ENCODE results near the gene SOCS6.

SOCS6 gene

DNA sequence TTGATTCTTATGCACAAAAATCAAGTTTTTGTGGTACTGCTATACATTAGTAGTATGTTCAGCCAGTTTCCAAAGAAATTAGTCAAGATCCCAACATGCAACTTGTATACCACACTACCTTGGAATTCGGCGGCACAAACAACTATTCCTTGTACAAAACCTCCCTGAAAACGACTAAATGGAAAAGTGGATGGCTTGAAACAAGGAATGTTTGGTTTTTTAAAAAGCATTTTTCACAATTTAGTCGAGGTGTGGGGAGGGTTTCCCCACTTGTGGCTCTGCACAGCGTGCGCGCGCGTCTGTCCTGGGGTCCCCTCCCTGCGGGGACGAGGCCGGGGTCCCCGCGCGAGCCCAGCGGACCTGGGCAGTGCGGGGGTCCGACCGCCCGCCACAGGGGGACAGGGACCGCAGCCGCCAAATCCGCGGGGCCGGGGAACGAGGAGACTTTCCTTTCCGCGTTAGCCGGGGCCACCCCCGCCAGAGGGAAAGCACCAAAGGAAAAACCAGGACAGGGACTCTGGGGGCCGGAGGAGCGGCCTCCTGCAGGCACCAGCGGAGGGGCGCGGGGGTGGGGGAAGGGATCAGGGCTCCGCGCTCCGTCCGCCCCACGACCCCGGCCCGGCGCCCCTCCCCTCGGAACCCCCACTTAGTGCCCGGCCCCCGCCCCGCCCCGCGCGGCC, 534 bp upstream of the SOCS6 start:
- DNase-seq (ENCODE audit: low spot score), result peak; percentile 78

DNA sequence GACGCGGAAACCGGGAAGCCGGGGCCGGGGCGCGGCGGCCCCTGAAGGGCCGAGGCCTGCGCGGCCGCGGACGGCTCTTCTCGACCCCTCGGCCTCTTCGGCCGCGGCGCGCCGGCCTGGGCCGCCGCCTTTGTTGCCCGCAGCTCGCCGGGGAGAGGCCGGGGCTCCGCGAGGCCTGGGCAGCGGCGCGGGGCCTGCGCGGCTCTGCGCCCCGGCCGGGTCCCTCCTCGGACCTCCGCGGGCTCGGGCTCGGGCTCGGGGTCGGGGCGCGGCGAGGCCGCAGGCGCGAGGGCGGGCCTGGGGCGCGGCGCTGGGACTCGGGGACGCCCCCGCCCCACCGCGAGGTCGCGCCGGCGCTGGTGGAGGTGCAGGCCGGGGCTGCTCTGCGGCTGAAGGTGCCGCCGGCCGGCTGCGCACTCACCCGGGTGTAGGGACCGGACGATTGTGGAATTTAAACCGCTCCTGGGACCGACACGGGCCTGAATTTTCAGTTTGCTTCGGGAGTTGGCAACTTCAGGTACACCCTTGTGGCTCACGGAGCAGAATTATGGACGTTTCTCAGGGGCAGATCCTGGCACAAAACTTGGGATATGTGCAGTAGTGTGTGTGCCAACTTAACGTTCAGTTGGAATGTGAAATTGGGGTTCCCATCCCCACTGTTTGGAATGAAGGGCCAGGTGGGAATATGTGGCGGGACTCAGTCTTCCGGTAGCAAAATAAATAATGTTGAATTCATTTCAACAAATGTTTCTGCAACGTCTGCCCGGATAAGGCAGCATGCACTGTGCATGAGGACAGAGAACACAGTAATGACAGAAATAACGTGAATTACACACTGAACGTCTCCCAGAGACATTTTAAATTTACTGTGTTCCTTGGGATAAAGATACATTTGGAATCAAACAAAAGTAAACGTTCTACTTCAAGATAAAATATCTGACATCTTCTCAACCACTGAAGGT, 787 bp downstream of the SOCS6 start:
- DNase-seq (ENCODE audit: low spot score), result peak; percentile 80

DNA sequence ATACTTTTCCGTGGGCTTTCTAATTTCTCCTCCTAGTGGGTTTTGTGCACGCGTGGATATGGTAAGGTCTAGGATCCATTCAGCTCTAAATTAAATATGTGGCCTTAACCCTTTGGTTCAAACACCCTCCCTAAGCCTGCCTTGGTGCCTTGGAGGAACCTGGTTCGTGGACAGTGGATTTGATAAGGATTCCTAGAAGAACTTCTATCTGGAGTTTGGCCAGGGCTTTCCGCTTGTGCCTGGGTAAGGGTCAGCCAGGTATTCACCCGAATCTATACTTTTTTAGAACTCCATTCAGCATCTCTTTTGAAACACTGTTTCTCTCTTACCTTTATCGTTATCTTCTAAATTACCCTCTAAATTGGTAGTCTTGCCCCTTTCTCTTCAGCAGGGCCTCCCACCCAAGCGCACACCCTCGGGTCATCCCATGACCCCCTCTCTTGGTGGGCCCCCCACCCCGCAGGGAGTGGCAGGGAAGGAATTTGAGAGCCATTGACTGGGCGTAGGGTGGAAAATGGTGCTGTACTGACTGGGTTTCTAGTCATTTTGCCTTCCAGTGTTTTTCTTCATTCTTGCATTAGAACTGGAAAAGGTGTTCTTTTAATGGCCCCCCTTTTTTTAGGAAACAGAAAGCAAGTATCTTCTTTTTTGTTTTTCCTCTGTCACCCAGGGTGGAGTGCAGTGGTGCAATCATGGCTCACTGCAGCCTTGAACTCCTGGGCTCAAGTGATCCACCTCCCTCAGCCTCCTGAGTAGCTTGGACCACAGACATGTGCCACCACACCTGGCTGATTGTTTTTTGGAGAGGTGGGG, 1.8 kb downstream of the SOCS6 start:
- no peak for DNase-seq (ENCODE audit: low spot score)

DNA sequence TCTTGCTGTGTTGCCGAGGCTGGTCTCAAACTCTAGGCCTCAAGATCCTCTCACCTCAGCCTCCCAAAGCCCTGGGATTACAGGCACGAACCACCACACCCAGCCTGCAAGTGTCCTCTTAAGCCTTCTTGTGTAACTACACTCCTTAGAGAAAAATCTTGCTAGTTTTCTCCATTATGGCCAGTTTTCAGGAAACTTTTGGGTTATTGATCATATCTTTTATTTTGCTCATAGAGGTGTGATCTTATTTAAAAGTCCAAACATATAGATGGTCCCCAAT, 2.4 kb downstream of the SOCS6 start:
- DNase-seq (ENCODE audit: low spot score), result no peak

DNA sequence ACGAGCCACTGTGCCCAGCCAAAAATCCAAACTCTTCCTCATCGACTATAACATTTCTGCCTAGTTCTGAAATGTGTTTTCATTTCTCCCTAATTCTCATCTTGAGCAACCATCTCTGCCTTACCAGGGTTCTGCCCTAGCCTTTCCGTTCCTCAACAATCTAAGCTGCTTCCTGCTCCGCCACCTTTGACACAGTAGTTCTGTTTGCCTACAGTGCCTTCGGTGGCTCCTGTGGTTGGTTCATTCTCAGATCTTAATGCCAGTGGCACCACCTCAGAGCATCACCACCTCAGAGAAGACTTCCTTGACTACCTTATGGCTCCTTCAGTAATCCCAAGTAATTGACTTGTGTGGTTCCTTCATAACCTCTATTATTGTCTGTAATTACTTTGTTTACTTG, 3.8 kb downstream of the SOCS6 start:
- DNase-seq (ENCODE audit: low spot score), result no peak

DNA sequence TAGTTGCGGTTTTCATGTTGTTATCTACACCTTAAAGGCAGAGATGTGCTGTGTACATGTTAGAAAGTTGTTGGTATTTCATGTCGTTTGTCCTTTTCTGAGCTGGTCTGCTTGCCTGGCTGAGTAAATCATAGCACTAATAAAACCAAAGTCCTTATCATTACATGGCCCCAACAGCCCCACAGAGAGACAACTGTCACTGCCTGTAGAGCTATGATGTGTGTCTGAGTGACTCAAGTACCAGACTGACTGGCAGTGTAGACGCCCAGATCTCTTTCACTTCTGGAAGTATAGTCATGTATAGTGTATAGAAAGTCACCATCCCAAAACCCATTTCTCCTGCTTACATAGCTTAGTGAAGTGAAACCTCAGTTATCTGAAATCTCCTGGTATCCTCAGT, 4.3 kb downstream of the SOCS6 start:
- DNase-seq (ENCODE audit: low spot score), result no peak

DNA sequence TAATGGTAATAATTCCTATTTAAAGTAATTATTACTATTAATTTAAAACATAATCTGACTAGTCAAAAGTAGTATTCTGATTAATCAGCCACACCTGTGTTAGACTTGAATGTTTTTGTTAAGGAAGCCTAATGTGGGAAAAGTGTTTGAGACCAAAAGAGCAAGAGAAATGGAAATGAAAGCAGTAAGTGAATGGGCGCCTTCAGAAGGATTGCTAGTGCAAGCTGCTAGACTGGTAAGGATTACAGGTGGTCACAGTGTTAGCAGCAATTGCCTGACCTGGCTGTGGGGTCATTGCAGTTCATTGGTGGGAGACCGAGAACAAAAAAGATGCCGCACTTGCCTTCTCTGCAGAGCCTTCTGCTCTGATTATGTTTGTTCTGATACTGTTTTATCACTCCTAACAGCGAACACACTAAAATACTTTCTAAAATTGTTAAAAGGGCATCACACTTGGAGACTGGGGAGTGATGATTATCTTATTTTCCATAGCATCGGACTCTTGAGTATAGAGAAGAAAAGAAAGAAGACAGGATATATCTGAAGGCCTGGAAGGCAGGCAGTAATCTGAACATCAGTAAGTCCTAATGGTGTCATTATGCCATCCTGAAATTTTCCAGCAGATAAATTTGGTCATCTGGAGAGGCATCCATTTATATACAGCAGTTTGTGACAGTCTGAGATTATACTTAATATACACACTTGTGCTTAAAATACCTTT, 5.8 kb downstream of the SOCS6 start:
- no peak for DNase-seq (ENCODE audit: low spot score)

DNA sequence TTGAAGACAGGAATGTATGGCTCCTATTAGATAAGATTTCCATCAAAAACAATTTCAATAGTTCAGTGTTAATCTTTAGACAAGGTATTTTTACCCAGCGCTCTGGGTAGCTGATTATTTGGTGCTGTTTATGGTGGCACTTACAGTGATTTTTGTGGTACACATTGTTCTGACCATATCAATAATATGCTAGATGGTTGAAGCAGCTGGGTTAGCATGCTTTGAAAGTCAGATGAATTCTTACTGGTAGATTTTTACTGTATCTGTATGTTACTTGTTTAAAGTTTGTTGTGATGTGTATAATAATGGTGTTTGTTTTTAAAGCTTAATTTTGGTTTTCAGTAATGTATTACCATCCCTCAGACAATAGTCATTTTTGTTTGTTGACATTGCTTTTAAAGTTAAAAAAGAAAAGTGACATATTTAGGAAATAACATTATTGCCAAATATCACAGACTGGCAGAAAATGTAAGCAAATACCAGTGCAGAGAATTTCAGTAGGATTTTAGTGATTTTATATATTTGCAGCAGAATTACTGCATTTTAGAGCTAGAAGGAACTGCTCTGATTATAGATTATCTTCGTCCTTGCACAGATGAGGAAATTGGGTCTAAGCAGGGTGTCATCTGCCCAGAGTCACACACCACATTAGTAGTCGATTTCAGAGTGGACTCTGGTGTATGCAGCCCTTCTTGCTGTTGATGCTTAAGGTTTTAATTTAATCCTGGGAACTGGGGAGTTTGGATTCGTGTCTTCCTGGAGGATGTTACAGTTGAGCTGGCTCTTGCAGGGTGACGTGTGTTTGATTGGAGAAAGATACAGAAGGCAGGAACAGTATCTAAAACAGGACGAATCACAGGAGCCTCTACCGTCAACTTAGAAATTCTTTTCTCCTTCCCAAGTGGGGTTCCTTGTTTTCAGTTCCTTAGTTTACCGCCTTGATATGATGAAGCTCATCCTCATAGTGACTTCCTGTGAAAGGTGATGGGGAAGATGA, 6.6 kb downstream of the SOCS6 start:
- no peak for DNase-seq (ENCODE audit: low spot score)

DNA sequence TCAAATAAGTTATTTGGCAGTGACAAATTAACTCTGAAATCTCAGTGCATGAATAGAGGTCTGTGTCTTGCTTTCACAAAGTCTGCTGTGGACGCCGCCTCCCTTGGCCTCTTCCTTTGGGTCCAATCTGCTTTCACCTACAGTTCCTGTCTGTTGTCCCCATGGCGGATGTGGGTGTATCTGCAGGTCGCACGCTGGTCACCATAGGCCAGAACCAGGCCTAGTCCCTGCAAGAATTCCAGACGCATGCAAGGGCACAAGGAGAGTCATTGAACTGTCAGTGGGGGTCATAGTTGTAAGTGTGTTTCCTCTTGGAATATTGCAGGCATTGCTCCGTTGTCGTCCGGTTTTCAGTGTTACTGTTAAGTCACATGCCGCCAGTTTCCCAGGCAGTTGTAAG, 7.4 kb downstream of the SOCS6 start:
- no peak for DNase-seq (ENCODE audit: low spot score)

DNA sequence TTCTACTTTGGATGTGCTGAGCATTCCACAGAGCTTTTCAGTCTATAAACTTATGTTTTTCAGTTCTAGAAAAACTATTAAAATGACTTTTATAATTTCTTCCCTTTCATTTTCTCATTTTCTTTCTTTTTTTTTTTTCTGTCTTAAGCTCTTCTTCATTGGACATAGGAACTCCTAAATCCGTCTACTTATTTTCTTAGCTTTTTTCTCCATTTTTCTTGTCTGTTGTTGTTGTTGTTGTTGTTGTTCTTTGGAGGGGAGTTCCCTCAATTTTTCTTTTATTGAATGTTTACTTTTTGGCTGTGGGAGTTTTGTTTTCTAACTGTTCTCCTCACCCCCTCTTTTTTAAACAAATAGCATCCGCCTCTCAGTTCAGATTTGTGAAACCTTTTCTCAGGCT, 7.9 kb downstream of the SOCS6 start:
- no peak for DNase-seq (ENCODE audit: low spot score)

DNA sequence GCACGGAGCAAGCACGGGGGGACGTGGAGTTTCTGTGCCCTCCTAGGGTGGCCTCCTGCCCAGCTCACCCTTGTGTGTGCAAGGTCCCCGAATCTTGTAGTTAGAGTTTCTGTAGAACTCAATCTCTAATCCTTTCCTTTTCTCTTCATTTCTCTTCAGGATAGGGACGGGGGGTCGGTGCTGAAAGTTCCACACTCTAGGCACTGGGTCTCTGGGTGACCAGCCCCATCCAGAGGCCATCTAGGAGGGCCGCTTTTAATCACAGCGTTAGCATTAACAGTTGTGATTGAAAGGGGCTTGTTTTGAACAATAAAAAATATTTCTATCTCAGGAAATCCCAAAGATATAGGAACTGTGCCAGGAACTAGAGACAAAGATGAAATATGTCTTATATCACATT, 10.5 kb downstream of the SOCS6 start:
- no peak for DNase-seq (ENCODE audit: low spot score)

DNA sequence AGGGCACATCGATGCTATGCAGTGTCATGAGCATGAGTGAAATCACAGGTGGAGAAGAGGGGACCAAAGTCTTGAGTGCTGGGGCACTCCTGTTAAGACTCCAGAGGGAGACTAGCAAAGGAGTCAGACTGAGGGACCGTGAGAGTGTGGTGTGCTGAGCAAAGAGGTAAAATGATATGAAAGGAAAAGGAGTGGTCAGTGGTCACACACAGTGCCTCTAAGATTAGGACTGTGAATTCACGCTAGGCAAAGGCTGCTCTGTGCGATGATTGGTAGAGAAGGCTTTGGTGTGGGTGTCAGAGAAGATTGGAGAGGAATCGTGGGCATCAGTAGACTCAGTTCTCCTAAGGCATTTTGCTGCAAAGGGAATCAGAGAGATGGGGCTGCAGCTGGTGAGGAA, 12.8 kb downstream of the SOCS6 start:
- no peak for DNase-seq (ENCODE audit: low spot score)

DNA sequence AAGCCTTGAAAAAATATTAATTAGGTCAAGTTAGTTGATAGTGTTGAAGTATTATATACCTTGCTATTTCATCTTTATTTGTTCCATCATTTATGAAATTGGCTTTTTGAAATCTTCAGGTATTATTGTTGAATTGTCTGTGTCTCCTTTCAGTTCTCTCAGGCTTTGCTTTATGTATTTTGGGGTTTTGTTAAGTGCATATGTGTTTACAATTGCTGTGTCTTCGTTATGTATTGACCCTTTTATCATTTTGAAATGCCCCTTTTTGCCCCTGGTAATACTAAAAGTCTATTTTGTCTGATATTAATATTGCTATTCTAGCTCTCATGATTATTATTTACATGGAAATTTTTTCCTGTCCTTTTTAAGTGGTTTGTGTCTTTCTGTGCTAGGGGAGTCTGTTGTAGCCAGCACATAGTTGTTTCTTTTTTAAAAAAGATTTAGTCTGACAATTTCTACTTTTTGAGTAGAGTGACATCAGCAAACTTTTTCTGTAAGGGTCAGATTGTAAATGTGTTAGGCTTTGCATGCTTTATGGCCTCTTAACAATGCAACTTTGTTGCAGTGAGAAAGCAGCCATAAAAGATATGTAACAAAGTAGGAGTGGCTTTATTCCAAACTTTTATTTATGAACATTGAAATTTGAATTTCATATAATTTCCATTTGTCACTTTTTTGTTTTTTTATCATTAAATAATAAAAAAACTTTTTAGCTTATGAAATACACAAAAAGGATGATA, 19.9 kb downstream of the SOCS6 start:
- no peak for DNase-seq (ENCODE audit: low spot score)

DNA sequence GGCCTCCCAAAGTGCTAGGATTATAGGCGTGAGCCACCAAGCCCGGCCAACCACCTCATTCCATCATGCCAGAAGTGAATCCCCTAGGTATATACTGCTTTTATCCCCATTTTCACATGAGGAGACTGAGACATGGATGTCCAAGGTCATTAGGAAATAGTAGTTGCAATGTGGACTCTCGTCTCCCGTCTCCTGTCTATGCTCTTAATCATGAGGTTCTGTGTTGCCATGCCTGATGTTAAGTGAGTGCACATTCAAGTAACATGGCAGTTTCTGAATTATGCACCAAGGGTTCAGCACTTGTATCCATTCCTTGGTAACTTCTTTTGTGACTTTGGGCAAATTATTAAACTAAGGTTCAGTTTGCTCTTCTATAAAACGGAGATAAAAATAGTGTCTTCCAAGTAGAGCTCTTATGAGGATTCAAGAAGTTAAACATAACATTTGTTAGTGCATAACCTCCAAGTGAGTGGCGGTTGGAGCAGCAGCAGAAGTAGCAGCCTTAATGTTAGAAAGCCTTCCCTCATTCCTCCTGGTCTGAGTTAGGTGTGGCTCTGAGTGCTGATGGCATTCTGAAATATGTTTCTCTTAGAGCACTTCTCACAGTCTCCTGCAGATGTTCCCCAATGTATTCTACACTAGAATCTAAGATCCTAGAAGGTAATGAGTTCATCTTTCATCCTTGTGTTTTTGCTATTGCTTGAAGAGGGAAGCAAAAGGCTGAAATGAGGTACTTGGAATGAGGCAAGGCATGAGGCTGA, 21.9 kb downstream of the SOCS6 start:
- no peak for DNase-seq (ENCODE audit: low spot score)

DNA sequence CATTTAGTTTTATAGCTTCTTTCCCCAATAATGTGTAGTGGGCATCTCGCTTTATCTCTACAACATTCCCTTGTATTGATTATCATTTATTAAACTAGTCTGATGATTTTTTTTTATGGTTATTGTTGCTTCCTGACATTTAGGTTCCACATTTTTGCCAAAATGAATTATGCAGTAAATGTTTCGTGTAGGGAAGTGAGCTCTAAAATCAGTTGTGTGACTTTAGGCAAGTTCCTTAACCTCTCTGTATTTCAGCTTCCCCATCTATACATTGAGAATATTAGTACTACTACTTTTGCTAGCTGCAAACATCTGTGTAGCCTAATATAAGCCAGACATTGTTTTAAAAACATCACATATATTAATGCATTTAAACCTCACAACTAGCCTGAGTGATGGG, 22.9 kb downstream of the SOCS6 start:
- DNase-seq (ENCODE audit: low spot score), result no peak

DNA sequence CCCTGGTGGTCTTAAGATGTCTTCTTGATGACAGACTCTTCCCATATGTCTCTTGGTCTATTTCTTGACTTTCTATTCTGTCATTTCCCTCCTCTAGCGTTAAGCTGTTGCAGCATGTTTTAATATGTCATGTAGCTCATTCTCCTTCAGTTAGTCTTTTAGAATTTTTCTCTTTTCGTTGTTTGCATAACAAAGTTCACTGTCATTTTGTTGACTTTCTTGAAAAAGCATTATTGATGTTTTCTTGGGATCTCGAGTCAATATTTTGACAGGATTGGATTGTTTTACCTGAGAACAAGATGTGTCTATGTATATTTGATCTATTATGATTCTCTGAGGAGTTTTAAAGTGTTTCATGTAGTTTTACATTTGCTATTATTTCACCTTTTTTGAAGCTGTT, 24.8 kb downstream of the SOCS6 start:
- DNase-seq (ENCODE audit: low spot score), result no peak

DNA sequence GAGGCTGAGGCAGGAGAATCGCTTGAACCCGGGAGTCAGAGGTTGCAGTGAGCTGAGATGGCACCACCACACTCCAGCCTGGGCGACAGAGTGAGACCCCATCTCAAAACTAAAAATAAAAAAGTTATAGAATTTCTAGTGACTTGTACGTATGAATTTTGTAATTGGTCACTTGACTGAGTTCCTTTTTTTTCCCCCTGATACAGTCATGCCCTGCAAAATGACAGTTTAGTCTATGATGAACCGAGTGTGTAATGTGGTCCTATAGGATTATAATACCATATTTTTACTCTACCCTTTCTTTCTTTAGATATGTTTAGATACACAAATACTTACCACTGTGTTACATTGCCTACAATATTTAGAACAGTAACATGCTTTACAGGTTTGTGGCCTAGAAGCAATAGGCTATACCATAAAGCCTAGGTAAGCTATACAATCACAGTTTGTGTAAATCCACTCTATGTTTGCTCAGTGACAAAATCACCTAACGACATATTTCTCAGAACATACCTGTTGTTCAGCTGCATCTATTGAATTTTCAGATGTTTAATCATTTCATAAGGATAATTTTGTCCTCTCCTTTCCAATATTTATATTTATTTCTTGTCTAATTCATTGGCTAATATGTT, 25.4 kb downstream of the SOCS6 start:
- DNase-seq (ENCODE audit: low spot score), result no peak

DNA sequence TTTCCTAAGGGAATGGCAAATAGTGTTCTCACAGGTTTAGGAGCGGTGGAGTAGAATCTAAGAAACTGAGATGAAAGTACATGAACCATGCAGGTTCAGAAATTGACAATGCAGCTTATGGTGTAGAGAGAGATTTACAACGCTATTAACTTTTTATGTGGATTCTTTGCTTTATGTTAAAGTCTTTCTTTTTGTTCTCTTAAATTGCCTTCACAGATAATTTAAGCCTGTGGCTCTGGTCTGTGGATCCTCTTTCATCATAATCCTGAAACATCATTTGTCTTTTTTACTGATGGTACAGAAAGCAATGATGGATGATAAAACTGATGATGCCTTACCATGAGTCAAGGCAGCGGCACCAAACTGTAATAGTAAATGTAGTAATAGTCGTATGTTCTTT, 30.3 kb downstream of the SOCS6 start:
- no peak for DNase-seq (ENCODE audit: low spot score)

DNA sequence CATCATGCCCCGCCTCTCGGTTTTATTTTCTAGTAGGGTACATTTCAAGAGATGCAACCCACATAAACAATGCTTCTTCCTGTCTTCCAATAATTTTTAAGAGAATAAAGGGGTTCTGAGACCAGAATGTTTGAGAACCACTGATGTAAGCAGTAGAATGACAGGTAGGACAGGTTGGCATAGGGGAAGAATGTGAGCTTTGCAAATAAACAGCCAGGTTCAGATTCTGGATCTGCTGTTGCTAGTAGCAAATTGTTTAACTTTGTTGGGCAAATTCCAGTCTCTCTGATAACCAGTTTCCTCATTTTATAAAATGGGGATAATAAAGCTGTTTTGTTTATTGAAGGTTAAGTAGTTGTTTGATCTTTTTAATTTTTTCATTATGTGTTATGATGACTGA, 32.8 kb downstream of the SOCS6 start:
- DNase-seq (ENCODE audit: low spot score), result no peak
